GM21367 (cell line): Measurements from ENCODE around the gene NANOS1.
A peak's percentile ranks its signal among the peaks of the same experiment; 100 is the strongest.
"Not testable (repeated sequence)": the region's sequence is repeated elsewhere in the genome, so short reads cannot be mapped to it uniquely, and the experiment has no call there.

ENCODE experiments used
- ATAC-seq: cut with Tn5 transposase; IDR thresholded peaks from one replicate; pipeline ENCODE4 v1.9.1; 2021; ENCODE audit not compliant: unreplicated experiment

The NANOS1 gene

GRCh38 chr10:119006451-119007210, 22.9 kb upstream of the NANOS1 start:
- ATAC-seq, result no peak

- ATAC-seq, result no peak
These were observed 22.3 kb upstream of the NANOS1 start for GRCh38 chr10:119007211-119007574.

- ATAC-seq, result no peak
These were observed 8.9 kb upstream of the NANOS1 start for GRCh38 chr10:119020627-119020946.

GRCh38 chr10:119022846-119023552, 6.5 kb upstream of the NANOS1 start:
- ATAC-seq, result no peak

- no peak for ATAC-seq
These were observed 6.0 kb upstream of the NANOS1 start for GRCh38 chr10:119023553-119023868.

GRCh38 chr10:119024882-119025281, 4.6 kb upstream of the NANOS1 start:
- ATAC-seq, result no peak

- ATAC-seq, result no peak
These were observed 4.2 kb upstream of the NANOS1 start for GRCh38 chr10:119025336-119025735.

GRCh38 chr10:119025776-119026175, 3.7 kb upstream of the NANOS1 start:
- ATAC-seq, result no peak

- no peak for ATAC-seq
These were observed 3.0 kb upstream of the NANOS1 start for GRCh38 chr10:119026301-119027110.

GRCh38 chr10:119028445-119028899, 1.0 kb upstream of the NANOS1 start:
- ATAC-seq, result not testable (repeated sequence)

- peak; percentile 51 for ATAC-seq
These were observed 458 bp upstream of the NANOS1 start for GRCh38 chr10:119028900-119029612.

- peak; percentile 42 for ATAC-seq
These were observed 1.1 kb downstream of the NANOS1 start for GRCh38 chr10:119030421-119031250.

- ATAC-seq, result no peak
These were observed 2.1 kb downstream of the NANOS1 start for GRCh38 chr10:119031496-119032059.

- no peak for ATAC-seq
These were observed 9.6 kb downstream of the NANOS1 start for GRCh38 chr10:119039161-119039560.

- ATAC-seq, result no peak
These were observed 11.8 kb downstream of the NANOS1 start for GRCh38 chr10:119041326-119041725.

GRCh38 chr10:119042169-119042568, 12.7 kb downstream of the NANOS1 start:
- ATAC-seq, result no peak

- ATAC-seq, result no peak
These were observed 16.0 kb downstream of the NANOS1 start for GRCh38 chr10:119045561-119045960.

- ATAC-seq, result no peak
These were observed 19.8 kb downstream of the NANOS1 start for GRCh38 chr10:119049361-119049760.

GRCh38 chr10:119049777-119050176, 20.3 kb downstream of the NANOS1 start:
- no peak for ATAC-seq

GRCh38 chr10:119051775-119052174, 22.3 kb downstream of the NANOS1 start:
- ATAC-seq, result no peak
